ENCODE results near the gene MRPS10. TPM values are rescaled to one million over a fixed set of nuclear protein-coding genes. Genes with fewer than 3 reads are reported as not detected.

MRPS10 gene
- 73.5 and 84.6 TPM in 2 replicates for total RNA-seq (2014; rRNA removed; shearing (Covaris generic))

- DNase-seq (ENCODE audit: low spot score), result peak; percentile 97
Measured at GRCh38 chr6:42217519-42218367, at the start of gene MRPS10. MRPS10 (minus strand) TSS chr6:42217861; CDS start chr6:42217849, 12 bp downstream.

- no peak for DNase-seq (ENCODE audit: low spot score)
Measured at GRCh38 chr6:42266538-42266937, 48.9 kb upstream of the MRPS10 start.

- DNase-seq (ENCODE audit: low spot score), result no peak
Measured at GRCh38 chr6:42264852-42265390, 47.3 kb upstream of the MRPS10 start.

- DNase-seq (ENCODE audit: low spot score), result no peak
Measured at GRCh38 chr6:42264162-42264851, 46.6 kb upstream of the MRPS10 start.

GRCh38 chr6:42263165-42263728 is 45.6 kb upstream of the MRPS10 start:
- no peak for DNase-seq (ENCODE audit: low spot score)

GRCh38 chr6:42260972-42261371 is 43.3 kb upstream of the MRPS10 start:
- DNase-seq (ENCODE audit: low spot score), result no peak

GRCh38 chr6:42260396-42260888 is 42.8 kb upstream of the MRPS10 start:
- no peak for DNase-seq (ENCODE audit: low spot score)

GRCh38 chr6:42259841-42260395 is 42.3 kb upstream of the MRPS10 start:
- DNase-seq (ENCODE audit: low spot score), result no peak

- DNase-seq (ENCODE audit: low spot score), result no peak
Measured at GRCh38 chr6:42259286-42259685, 41.6 kb upstream of the MRPS10 start.

GRCh38 chr6:42257614-42258013 is 40.0 kb upstream of the MRPS10 start:
- no peak for DNase-seq (ENCODE audit: low spot score)

- no peak for DNase-seq (ENCODE audit: low spot score)
Measured at GRCh38 chr6:42257063-42257462, 39.4 kb upstream of the MRPS10 start.

- no peak for DNase-seq (ENCODE audit: low spot score)
Measured at GRCh38 chr6:42255050-42255449, 37.4 kb upstream of the MRPS10 start.

GRCh38 chr6:42254505-42254904 is 36.8 kb upstream of the MRPS10 start:
- DNase-seq (ENCODE audit: low spot score), result no peak

GRCh38 chr6:42251911-42252637 is 34.4 kb upstream of the MRPS10 start:
- peak; percentile 31 for DNase-seq (ENCODE audit: low spot score)

- no peak for DNase-seq (ENCODE audit: low spot score)
Measured at GRCh38 chr6:42251500-42251899, 33.8 kb upstream of the MRPS10 start.

- DNase-seq (ENCODE audit: low spot score), result no peak
Measured at GRCh38 chr6:42250274-42250931, 32.7 kb upstream of the MRPS10 start.

GRCh38 chr6:42249279-42249678 is 31.6 kb upstream of the MRPS10 start:
- DNase-seq (ENCODE audit: low spot score), result no peak

- no peak for DNase-seq (ENCODE audit: low spot score)
Measured at GRCh38 chr6:42243046-42243445, 25.4 kb upstream of the MRPS10 start.

GRCh38 chr6:42241915-42242314 is 24.3 kb upstream of the MRPS10 start:
- DNase-seq (ENCODE audit: low spot score), result no peak

GRCh38 chr6:42239736-42240375 is 22.2 kb upstream of the MRPS10 start:
- no peak for DNase-seq (ENCODE audit: low spot score)

All from H4 (cell line).